ENCODE measurements around the gene FARP1. TPM values are rescaled to one million over a fixed set of nuclear protein-coding genes. Genes with fewer than 3 reads are reported as not detected.

The FARP1 gene
- total and polyA plus RNA-seq, 2 of the 8 experiments (the other 6 are each of a cell fraction or from before 2014, with no cell fraction given): 24.7 to 104 TPM

- no peak for TF ChIP-seq CTCF (IDR thresholded peaks at IDR 0.05; ENCODE audit: control extremely low read depth in 1 of 3, insufficient read depth in 1 of 3, low read depth in 1 of 3, low read length in 3 of 3)
Measured at GRCh38 chr13:98212763-98213162, 69.9 kb downstream of the FARP1 start (continued).

Measured in H1 (cell line).